Aorta (tissue), 5 donors: ENCODE results near the gene NRG4. TPM values are rescaled to one million over a fixed set of nuclear protein-coding genes. Genes with fewer than 3 reads are reported as not detected.
"Not testable (repeated sequence)": the region's sequence is repeated elsewhere in the genome, so short reads cannot be mapped to it uniquely, and the experiment has no call there.

ENCODE experiments used
- ATAC-seq: fragments of 200-7000 bp; cut with Tn5 transposase; one replicate; pipeline ENCODE4 v1.9.1; 2022; ENCODE audit warnings: moderate library complexity; ENCODE audit not compliant: low FRiP score
- DNase-seq, 2 donors: peaks; one replicate each; pipeline ENCODE4 v3.0.0-alpha.2; 2020
- H3K27ac ChIP-seq, 2 donors: one replicate each; pipeline ENCODE4 v1.5.1; 2013; ENCODE audit warnings: low read length in 2 of 2, mild to moderate bottlenecking in 2 of 2, moderate library complexity in 2 of 2, control low read depth in 1 of 2, inconsistent platforms in 1 of 2, low read depth in 1 of 2
- H3K27me3 ChIP-seq, 2 donors: one replicate each; pipeline ENCODE4 v1.6.1; 2013; ENCODE audit warnings: control low read depth in 1 of 2, low read length in 1 of 2, mild to moderate bottlenecking in 1 of 2, moderate library complexity in 1 of 2; ENCODE audit not compliant: insufficient read depth in 2 of 2, control insufficient read depth in 1 of 2
- H3K36me3 ChIP-seq, 2 donors: one replicate each; pipeline ENCODE4 v1.6.1; 2013; ENCODE audit warnings: control low read depth in 1 of 2, low read length in 1 of 2, mild to moderate bottlenecking in 1 of 2; ENCODE audit not compliant: insufficient read depth in 2 of 2, control insufficient read depth in 1 of 2
- H3K4me1 ChIP-seq, 2 donors: one replicate each; pipeline ENCODE4 v1.6.1; 2013; ENCODE audit warnings: low read length in 2 of 2, control low read depth in 1 of 2, mild to moderate bottlenecking in 1 of 2, moderate library complexity in 1 of 2; ENCODE audit not compliant: insufficient read depth in 2 of 2, control insufficient read depth in 1 of 2
- H3K4me3 ChIP-seq, 2 donors: one replicate each; pipeline ENCODE4 v1.5.1; 2013; ENCODE audit warnings: low read length in 2 of 2, control low read depth in 1 of 2, mild to moderate bottlenecking in 1 of 2
- H3K9me3 ChIP-seq: one replicate; pipeline ENCODE4 v1.6.1; 2013; ENCODE audit warnings: mild to moderate bottlenecking, low read length; ENCODE audit not compliant: control insufficient read depth
- WGBS, 2 donors: extraction: QIAGEN DNeasy Blood & Tissue Kit; methylation state at CpG; one replicate each; pipeline ENCODE4 v1.1.7; 2013; 5-methylcytosine and 5-hydroxymethylcytosine counted together
- intact Hi-C, 2 donors: fragments of 100-400 bp; cut with DNase I; formaldehyde crosslinking; loops; one replicate each; pipeline versions ENCODE4 v1.14.2 to v1.15.0; 2022
- polyA plus RNA-seq, 2 donors: library from polyadenylated mRNA; stranded (reverse); fragments of 200-250 nt; gene quantifications; one replicate each; pipeline ENCODE4 v1.2.3, GENCODE V29; 2013
- total RNA-seq, 2 donors: library from RNA; stranded (reverse); fragmentation: NEBNext Ultra II Directional; extraction: Animal tissue kit (Norgen Biotek cat#: 25700); gene quantifications; one replicate each; pipeline ENCODE4 v1.2.1, GENCODE V29; 2021
- donor health status: healthy with polysubstance abuse.
- donor health status: Bipolar disorder and iron deficiency.
- donor health status: DM: no; HTN: no; CAD: no.
- donor health status: DM: no; HTN: no; CAD: no.
- donor health status: DM: yes; HTN: yes; CAD: no.

NRG4 gene
- total and polyA plus RNA-seq, 4 donors, result not detected

GRCh38 chr15:75982468-75982867 lies 29.8 kb downstream of the NRG4 start:
- Histone ChIP-seq H3K27me3 (no peaks in the 10 kb centered on the region), H3K4me3 (no peak overlapping the region), H3K36me3 (no peaks in the 10 kb centered on the region), H3K4me1 (no peaks in the 10 kb centered on the region), H3K27ac (no peak overlapping the region), H3K9me3 (no peaks in the 10 kb centered on the region)
- DNase-seq, result no peak
- WGBS, 2 donors, result 85 to 90% methylated on average over 2 of the region's 2 CpGs
- no peak for ATAC-seq
- intact Hi-C loops, result no loop called here

GRCh38 chr15:75981149-75981815 lies 30.9 kb downstream of the NRG4 start:
- Histone ChIP-seq H3K27ac (no peak overlapping the region), H3K4me1 (no peaks in the 10 kb centered on the region), H3K9me3 (no peaks in the 10 kb centered on the region), H3K4me3 (no peak overlapping the region), H3K36me3 (no peaks in the 10 kb centered on the region), H3K27me3 (no peaks in the 10 kb centered on the region)
- intact Hi-C loops, result no loop called here
- DNase-seq (no peak), ATAC-seq (no peak)
- WGBS, 2 donors, result 67 to 69% methylated on average over 2 of the region's 2 CpGs

- WGBS, 2 donors, result 89 to 100% methylated on average over 3 of the region's 3 CpGs
- H3K9me3 ChIP-seq, intact Hi-C loops: not testable (repeated sequence)
Measured at GRCh38 chr15:75976766-75977165, 35.5 kb downstream of the NRG4 start.

GRCh38 chr15:75966073-75966472 lies 46.2 kb downstream of the NRG4 start:
- Histone ChIP-seq H3K27ac (no peak overlapping the region), H3K27me3 (no peaks in the 10 kb centered on the region), H3K4me1 (no peaks in the 10 kb centered on the region), H3K4me3 (no peak overlapping the region), H3K36me3 (no peaks in the 10 kb centered on the region), H3K9me3 (no peaks in the 10 kb centered on the region)
- ATAC-seq, result no peak
- DNase-seq, result no peak
- intact Hi-C loops, result no loop called here
- 56 to 58% methylated on average over 2 of the region's 2 CpGs for WGBS, 2 donors

More at GRCh38 chr15:75976766-75977165, 35.5 kb downstream of the NRG4 start:
- H3K27ac ChIP-seq, H3K27me3 ChIP-seq, H3K4me3 ChIP-seq, H3K4me1 ChIP-seq, ATAC-seq, H3K36me3 ChIP-seq, DNase-seq: not testable (repeated sequence)

- Histone ChIP-seq H3K4me1 (no peaks in the 10 kb centered on the region), H3K36me3 (no peaks in the 10 kb centered on the region), H3K4me3 (no peak overlapping the region), H3K27me3 (no peaks in the 10 kb centered on the region), H3K27ac (no peak overlapping the region), H3K9me3 (no peaks in the 10 kb centered on the region)
- WGBS, 2 donors, result 92 to 96% methylated on average over 1 of the region's 1 CpG
- DNase-seq (no peak), ATAC-seq (no peak)
- intact Hi-C loops, result no loop called here
Measured at GRCh38 chr15:75961331-75961730, 50.9 kb downstream of the NRG4 start.

GRCh38 chr15:75955720-75956119 lies 56.5 kb downstream of the NRG4 start:
- Histone ChIP-seq H3K9me3 (no peaks in the 10 kb centered on the region), H3K27me3 (no peaks in the 10 kb centered on the region), H3K4me3 (no peak overlapping the region), H3K27ac (no peak overlapping the region), H3K36me3 (no peaks in the 10 kb centered on the region), H3K4me1 (no peaks in the 10 kb centered on the region)
- ATAC-seq (no peak), DNase-seq (no peak)
- intact Hi-C loops, result no loop called here
- 60% methylated on average over 1 of the region's 1 CpG for WGBS, 2 donors

- Histone ChIP-seq H3K27me3 (no peaks in the 10 kb centered on the region), H3K4me1 (no peaks in the 10 kb centered on the region), H3K27ac (no peak overlapping the region), H3K36me3 (no peaks in the 10 kb centered on the region), H3K4me3 (no peak overlapping the region), H3K9me3 (no peaks in the 10 kb centered on the region)
- DNase-seq (no peak), ATAC-seq (no peak)
- intact Hi-C loops, result no loop called here
- WGBS, 2 donors, result 86 to 87% methylated on average over 4 of the region's 4 CpGs
Measured at GRCh38 chr15:75952525-75952924, 59.7 kb downstream of the NRG4 start.

GRCh38 chr15:75948761-75949296 lies 63.4 kb downstream of the NRG4 start:
- Histone ChIP-seq H3K36me3 (no peaks in the 10 kb centered on the region), H3K4me1 (no peaks in the 10 kb centered on the region), H3K9me3 (no peaks in the 10 kb centered on the region), H3K27ac (no peak overlapping the region), H3K4me3 (no peak overlapping the region), H3K27me3 (no peaks in the 10 kb centered on the region)
- WGBS, 2 donors, result 81 to 82% methylated on average over 8 of the region's 8 CpGs
- intact Hi-C loops, result no loop called here
- no peak for DNase-seq
- no peak for ATAC-seq

GRCh38 chr15:75947092-75947491 lies 65.1 kb downstream of the NRG4 start:
- H3K27ac ChIP-seq, result no peak overlapping the region
- H3K4me1 ChIP-seq, result no peaks in the 10 kb centered on the region
- DNase-seq (no peak), ATAC-seq (no peak)
- H3K4me3 ChIP-seq, result no peak overlapping the region
- no peaks in the 10 kb centered on the region for H3K36me3 ChIP-seq
- H3K9me3 ChIP-seq, result no peaks in the 10 kb centered on the region
- intact Hi-C loops, result no loop called here
- no peaks in the 10 kb centered on the region for H3K27me3 ChIP-seq
- WGBS, 2 donors, result 36 to 52% methylated on average over 1 of the region's 1 CpG
